Stimulated activated CD4-positive, alpha-beta T cell treated with anti-CD3 and anti-CD28 coated beads, Interleukin-15, amount 100 ng/mL, for 48 hours (primary cell): ENCODE measurements around the gene REC8.

ENCODE experiments used
- DNase-seq, 2 donors: peaks; one replicate each; pipeline ENCODE4 v3.0.0-alpha.2; 2020; ENCODE audit warnings: low read depth in 2 of 2

The REC8 gene

DNA sequence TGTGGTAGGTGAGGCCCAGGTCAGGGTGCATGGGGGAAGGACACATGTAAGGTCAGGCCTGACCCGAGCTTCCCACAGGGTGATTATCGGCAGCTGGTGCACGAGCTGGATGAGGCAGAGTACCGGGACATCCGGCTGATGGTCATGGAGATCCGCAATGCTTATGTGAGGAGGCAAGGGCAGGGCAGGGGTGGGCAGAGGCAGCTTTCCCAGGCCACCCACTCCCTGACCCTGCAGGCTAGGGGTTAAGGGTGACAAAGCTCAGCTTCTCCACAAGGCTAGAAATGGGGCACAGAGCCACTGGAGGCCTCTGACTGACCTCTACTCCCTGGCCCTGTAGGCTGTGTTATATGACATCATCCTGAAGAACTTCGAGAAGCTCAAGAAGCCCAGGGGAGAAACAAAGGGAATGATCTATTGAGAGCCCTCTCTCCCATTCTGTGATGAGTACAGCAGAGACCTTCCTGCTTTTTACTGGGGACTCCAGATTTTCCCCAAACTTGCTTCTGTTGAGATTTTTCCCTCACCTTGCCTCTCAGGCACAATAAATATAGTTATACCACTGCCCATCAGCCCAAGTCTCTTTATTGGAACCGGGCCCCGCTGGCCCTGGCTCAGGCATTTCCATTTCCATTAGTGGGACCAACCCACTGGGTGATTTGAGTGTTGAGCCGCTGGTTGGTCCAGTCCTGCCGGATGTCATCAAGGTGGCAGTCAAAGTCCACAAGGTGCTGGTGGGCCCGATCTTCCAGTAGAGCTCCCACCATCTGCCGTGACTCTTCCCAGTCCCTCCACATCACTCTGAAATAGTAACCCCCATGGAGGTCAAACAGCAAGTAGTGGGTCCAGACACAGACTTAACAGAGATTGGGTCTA is 33.2 kb upstream of the REC8 start:
- DNase-seq = no peak

DNA sequence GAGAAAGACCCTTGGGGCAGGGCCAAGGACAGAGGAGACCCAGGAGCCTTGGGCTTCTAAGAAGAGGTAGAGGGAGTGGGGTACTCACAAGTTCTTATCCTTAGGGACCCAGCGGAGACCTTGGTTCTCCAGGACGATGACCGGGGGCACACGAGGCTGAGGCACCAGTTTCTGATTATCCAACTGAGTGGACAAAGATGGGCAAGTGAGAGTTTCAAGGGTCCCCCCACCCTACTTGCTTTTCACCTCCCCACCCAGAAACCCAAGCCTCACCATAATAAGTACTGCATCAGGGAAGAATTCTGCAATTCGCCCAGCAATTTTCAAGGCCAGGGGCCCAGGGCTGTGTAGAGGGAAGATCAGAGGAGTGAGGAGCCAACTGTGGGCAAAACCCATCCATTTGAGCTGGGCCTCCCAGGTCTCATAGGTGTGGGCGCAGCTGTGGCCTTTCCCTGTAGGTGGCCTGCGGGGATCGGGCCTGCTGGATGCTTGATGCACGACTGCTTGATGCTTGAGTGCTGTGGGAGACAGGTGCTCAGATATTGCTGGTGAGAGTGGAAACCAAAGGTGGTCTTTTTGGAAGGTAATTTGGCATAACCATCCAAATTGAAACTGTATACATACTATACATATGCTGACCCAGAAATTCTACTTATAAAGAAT is 32.5 kb upstream of the REC8 start:
- DNase-seq = no peak

DNA sequence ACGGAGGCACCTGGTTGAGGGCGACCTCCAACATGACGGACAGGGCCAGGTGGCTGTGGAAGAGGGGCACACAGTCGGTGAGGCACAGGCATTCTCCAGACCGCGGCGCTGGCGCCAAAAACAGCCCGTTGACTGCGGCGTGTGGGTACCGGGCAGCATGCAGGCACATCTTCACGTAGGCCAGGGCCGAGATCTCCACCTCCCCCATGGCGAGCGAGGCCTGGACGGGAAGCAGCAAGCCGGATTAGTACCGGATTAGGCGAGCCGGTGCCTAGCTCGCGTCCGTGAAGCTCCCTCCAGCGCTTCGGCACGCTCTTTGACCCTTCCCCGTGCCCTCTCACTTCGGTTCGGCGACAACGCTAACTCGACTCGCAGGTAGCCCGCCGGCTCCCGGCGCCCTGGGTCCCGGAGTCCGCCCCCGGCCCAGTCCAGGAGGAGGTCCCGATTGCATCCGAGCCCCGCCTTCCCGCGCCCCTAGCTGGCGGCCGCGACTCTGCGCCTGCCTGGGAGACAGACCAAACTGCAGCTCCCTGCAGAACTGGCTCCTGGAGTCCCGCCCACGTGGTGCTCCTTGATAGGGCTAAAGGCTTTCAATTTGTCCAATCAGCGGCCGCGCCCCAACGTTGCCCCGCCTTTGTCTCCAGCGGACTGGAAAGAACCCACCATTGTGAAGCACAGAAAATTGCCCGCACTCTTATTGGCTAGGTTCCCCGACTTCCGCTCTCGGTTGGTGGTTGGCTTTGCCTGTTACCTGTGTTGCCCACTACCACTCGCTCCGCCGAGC is 30.6 kb upstream of the REC8 start, which contains the start of gene EMC9:
EMC9 (minus strand) TSS at position 495 of the 784 bp plus-strand sequence; CDS start at position 208, 287 bp downstream.
- peak; percentile 100 for DNase-seq

DNA sequence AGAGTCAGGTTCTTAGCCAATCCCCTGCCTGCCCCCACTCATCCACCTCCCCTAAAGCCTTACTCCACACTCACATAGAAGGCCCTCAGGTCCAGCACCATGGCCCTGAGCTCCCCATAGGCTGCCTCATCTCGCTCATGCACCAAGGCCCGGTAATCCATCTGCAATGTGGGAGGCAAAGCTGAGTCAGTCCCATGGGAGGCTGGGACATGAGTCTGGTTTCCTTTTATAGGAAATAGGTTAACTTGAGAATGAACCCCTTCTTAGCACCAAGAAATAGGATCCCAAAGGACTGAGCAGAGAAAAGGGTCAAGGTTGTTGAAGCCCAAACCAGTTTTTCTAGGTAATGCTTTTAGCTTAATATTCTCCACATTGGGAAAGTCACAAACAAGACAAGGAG is 28.4 kb upstream of the REC8 start:
- no peak for DNase-seq

DNA sequence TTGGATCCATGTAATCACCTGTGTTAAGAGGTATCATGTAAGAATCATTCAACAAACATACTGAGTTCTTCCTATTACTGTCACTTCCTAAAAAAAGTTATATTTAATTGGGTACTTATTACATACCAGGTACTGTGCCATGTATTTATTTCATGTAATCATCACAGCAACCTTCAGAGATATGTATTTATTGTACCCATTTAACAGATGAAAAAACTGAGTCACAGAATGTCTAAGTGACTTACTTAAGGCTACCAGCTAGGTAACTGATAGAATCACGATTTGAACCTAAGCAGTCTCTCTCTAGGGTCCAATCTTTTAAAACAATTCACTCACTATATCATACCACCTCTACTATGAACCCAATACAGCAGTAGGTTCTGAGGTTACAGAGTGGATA is 27.4 kb upstream of the REC8 start:
- DNase-seq = no peak

DNA sequence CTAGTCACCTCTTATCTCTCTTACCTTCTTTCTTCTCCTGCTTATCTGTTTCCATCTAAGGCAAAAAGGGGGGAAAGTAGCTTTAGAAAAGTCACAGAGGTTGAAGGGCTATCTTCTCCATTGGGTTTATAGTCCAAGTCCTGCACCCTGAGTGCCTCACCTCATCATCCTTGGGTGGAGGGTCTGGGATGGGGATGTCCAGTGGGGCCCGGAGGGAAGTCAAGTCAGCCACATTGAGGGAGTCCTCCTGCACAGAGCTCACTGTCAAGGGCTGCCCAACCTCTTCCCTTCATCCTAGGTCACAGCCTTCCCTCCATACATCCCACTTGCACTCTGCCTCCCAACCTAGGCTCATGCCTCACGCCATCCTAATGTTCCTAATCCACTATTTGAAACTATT is 26.7 kb upstream of the REC8 start:
- DNase-seq = no peak

DNA sequence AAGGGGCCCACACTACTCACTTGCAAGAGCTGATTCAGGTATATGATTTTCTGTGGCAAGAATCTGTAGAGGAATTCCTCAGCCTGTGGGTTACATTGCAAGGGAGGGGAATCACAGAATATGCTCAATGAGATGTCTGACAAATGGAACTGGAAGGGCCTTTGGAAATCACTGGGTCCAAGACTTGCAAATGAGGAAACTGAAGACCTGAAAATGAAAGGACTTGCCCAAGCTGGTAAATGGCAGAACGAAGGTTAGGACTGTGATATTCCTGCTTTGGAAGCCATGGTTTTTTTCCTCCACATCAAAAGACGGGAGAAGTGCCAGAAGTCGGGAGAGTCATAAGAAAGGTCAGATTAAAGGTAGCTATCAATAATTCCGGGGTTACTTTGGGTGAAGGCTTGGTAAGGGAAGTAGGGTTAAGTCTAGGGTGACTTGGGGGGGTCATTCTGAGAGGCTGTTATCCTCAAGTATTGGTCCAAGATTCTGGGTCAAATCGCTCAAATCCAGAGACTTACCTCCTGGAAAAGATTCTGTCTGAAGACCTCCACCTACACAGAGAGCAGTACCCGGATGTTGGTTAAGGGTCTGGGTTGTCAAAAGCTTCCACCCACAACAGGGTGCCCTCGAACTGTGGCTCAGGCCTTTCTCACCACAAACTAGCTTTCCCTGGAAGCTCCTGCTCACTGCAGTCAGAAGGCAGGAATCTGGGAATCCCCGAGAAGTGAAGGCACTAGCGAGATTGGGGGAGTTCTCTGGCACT is 26.0 kb upstream of the REC8 start:
- no peak for DNase-seq

DNA sequence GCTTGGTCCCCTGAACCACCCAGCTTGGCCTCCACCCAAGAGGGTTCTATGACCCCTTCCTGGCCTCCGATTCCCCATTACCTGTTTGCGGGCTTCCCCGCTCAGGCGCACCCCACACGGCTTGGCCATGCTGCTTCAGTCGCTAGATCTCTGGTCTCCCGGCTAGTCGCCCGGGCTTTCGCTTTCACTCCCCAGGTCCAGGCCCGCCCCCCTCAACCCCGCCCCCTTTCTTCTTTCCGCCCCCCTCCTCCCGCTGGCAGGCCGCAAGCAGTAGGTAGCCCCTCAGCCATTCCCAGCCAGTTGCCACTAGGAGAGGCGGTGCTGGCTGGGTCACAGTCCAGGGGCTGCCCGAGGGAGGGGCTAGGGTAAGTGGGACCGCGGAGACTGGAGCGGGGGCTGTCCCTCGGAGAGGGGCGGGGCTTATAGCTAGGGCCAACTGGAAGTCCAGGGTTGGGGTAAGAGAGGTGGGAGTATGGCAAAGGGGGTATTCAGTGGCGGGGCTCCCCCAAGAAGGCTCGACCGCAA is 25.4 kb upstream of the REC8 start, which contains the start of gene PSME2:
PSME2 (minus strand) TSS at position 158 of the 525 bp plus-strand sequence; CDS start at position 129, 29 bp downstream.
- peak; percentile 89 to 92 for DNase-seq

DNA sequence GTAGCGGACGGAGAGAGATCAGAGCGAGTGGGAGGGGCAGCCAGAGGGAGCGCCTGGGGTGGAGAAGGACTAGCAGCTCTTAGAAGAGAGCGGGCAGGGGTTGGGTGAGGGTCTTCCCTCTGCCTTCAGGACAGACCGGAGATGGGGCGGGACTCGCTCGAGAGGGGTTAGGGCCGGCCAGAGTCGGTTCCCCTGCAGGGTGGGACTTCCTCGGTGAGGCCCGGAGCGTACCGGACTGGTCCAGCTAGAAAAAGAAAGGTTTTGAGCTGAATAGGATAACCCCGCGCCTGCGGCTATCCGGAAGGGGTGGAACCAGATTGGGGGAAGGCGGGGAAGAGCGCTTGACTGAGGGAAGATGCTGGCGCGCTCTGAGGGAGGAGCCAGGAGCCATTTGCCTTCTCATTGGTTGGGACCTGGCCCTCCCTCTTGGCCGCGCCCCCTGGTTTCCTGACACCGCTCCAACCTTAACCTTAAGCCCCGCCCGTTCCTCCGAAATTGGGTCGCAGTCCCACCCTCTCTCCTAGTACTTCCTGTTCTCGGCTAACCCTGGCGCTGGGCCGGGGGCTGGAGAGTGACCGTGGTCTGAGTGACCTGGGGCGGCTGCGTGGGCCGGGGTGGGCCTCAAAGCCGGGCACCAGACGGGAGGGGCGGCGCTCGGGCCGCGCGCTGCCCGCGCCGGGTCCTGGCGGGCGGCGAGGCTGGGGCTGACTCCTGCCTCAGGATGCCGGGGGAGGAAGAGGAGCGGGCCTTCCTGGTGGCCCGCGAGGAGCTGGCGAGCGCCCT is 24.7 kb upstream of the REC8 start, which contains the start of gene RNF31:
RNF31 (plus strand) TSS at position 521 of the 783 bp plus-strand sequence; CDS start at position 722, 201 bp downstream.
- DNase-seq = peak; percentile 96 to 98

DNA sequence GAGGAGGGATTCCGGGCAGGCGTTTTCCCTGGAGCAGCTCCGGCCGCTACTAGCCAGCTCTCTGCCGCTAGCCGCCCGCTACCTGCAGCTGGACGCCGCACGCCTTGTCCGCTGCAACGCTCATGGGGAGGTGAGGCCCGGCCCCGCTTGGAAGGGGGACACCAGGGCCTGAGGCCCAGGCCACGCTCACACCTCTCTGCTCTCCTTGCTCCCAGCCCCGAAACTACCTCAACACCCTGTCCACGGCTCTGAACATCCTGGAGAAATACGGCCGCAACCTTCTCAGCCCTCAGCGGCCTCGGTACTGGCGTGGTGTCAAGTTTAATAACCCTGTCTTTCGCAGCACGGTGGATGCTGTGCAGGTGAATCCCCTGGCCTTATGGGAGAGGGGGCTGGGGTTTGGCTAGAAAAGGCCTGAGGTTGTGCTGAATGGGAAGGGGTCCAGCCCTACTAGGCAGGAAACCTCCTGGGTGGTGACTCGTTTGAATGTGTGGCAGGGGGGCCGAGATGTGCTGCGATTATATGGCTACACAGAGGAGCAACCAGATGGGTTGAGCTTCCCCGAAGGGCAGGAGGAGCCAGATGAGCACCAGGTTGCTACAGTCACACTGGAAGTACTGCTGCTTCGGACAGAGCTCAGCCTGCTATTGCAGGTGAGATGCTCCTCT is 24.0 kb upstream of the REC8 start:
- DNase-seq = no peak

DNA sequence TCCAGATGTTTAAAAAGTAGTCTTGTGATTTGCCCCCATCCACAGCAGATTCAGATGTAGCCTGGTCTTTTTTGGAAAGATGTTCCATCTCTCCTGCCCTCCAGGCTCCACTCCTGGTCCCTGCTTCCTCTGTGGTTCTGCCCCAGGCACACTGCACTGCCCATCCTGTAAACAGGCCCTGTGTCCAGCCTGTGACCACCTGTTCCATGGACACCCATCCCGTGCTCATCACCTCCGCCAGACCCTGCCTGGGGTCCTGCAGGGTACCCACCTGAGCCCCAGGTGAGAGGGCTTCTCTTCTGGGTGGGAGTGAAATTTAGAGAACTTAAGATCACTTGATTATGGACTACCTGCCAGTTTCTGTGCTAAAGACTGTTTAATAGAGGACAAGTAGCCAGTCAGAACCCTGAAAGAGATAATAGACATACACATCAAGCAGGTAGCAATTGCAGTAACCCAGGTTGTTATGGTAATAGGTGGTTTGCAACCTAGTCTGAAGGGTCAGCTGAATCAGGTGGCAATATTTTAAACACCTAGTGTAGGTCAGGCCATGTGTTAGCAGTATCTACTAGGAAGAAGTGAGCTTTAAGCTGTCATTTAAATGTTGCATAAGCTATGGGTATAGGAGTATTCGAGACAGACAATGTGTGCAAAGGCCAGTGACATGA is 22.4 kb upstream of the REC8 start:
- DNase-seq = no peak

DNA sequence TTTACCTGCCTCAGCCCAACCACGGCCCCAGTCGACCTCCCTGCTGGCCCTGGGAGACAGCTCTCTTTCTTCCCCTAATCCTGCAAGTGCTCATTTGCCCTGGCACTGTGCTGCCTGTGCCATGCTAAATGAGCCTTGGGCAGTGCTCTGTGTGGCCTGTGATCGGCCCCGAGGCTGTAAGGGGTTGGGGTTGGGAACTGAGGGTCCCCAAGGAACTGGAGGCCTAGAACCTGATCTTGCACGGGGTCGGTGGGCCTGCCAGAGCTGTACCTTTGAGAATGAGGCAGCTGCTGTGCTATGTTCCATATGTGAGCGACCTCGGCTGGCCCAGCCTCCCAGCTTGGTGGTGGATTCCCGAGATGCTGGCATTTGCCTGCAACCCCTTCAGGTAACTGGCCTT is 21.8 kb upstream of the REC8 start:
- DNase-seq = no peak

DNA sequence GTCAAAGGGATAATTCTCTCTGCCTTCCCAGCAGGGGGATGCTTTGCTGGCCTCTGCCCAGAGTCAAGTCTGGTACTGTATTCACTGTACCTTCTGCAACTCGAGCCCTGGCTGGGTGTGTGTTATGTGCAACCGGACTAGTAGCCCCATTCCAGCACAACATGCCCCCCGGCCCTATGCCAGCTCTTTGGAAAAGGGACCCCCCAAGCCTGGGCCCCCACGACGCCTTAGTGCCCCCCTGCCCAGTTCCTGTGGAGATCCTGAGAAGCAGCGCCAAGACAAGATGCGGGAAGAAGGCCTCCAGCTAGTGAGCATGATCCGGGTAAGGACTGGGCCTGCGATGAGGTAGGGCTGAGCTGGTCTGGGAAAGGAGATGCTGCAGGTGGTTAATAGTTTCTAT is 21.3 kb upstream of the REC8 start:
- no peak for DNase-seq

DNA sequence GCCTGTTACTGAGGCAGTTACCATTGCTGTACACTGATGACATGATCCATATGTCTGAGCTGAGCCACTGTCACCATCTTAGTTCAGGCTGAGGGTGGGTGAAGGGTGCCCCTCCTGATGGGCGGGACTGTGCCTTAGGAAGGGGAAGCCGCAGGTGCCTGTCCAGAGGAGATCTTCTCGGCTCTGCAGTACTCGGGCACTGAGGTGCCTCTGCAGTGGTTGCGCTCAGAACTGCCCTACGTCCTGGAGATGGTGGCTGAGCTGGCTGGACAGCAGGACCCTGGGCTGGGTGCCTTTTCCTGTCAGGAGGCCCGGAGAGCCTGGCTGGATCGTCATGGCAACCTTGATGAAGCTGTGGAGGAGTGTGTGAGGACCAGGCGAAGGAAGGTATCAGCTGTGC is 20.9 kb upstream of the REC8 start:
- no peak for DNase-seq

DNA sequence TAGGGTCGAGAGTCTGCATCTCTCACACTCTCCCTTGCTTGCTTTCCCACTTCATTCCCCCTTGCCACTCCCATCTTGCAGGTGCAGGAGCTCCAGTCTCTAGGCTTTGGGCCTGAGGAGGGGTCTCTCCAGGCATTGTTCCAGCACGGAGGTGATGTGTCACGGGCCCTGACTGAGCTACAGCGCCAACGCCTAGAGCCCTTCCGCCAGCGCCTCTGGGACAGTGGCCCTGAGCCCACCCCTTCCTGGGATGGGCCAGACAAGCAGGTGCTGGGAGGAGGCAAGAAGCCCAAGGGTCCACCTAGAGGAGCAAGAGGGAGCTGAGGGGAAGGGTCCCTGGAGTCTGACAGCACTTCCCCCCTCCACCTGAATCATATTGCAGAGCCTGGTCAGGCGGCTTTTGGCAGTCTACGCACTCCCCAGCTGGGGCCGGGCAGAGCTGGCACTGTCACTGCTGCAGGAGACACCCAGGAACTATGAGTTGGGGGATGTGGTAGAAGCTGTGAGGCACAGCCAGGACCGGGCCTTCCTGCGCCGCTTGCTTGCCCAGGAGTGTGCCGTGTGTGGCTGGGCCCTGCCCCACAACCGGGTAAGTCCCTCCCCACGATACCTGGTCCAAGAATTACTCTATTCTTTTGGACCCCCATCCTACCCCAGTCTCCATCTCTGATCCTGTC is 20.3 kb upstream of the REC8 start:
- no peak for DNase-seq

DNA sequence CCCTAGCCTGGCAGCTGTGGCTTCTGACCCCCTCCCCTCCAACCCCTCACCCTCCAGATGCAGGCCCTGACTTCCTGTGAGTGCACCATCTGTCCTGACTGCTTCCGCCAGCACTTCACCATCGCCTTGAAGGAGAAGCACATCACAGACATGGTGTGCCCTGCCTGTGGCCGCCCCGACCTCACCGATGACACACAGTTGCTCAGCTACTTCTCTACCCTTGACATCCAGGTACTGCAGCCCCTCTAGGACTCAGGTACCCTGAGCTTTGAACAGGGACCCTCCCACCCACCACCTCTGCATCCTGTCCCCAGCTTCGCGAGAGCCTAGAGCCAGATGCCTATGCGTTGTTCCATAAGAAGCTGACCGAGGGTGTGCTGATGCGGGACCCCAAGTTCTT is 16.8 kb upstream of the REC8 start:
- no peak for DNase-seq

DNA sequence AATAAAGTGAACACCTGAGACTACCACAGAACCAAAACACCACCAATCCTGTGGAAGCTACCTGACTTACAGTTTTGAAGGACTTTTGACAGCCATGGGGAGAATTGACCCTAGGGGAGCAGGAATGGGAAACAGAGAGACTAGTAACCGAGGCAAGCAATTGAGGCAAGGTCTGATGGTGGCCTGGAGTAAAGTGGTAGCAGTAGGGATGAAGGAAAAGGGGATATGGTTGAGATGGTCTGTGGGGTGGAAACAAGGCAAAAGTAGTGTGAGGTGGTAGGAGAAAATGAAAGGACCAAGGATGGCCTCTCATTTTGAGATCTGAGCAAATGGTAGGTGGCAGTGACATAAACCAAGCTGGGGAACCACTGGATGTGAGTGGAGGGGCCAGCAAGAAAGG is 15.0 kb upstream of the REC8 start:
- no peak for DNase-seq

DNA sequence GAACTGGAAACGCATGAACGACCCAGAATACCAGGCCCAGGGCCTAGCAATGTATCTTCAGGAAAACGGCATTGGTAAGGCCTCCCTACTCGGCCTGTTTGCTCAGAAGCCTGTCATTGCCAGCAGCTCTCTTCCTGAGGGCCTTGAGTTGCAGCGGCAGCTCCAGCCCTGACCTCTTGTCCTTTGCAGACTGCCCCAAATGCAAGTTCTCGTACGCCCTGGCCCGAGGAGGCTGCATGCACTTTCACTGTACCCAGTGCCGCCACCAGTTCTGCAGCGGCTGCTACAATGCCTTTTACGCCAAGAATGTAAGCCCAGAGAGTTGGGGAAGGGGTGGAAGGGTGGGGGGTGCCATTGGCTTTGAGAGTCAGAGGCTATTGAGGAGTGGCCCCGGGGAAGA is 14.5 kb upstream of the REC8 start:
- DNase-seq = no peak
